ENCODE results near the gene ZNF470. TPM values are rescaled to one million over a fixed set of nuclear protein-coding genes. Genes with fewer than 3 reads are reported as not detected.

ZNF470 gene
- total and polyA plus RNA-seq, 11 donors: 1.7 to 7.1 (median 3.5) TPM

GRCh38 chr19:56612737-56613136 is 45.5 kb downstream of the ZNF470 start:
- Histone ChIP-seq H3K27me3 (no peaks in the 10 kb centered on the region), H3K4me1 (peaks cover 0 to 21% (median 1%) of the 10 kb centered on the region in 12 donors), H3K27ac (peak overlapping the region in 5 of 12 donors; percentile 19 to 80 (median 52)), H3K9me3 (peaks cover 0 to 89% (median 0%) of the 10 kb centered on the region in 12 donors), H3K36me3 (peaks cover 0 to 23% (median 0%) of the 10 kb centered on the region in 9 donors), H3K4me3 (no peak overlapping the region)
- TF ChIP-seq CTCF (IDR thresholded peaks at IDR 0.05) (no peak), POLR2A (IDR thresholded peaks at IDR 0.05) (no peak)
- intact Hi-C loops (cut with DNase I): no loop called here
- ATAC-seq: no peak
- WGBS, 4 donors: 89 to 95% (median 92%) methylated on average over 2 of the region's 2 CpGs
- no peak for DNase-seq

GRCh38 chr19:56613639-56614038 is 46.4 kb downstream of the ZNF470 start:
- peak in 2 of 5 donors; percentile 30 to 49 for DNase-seq
- TF ChIP-seq CTCF (IDR thresholded peaks at IDR 0.05) (no peak), POLR2A (IDR thresholded peaks at IDR 0.05) (no peak)
- peak in 3 of 4 donors; percentile 14 to 98 (median 48) for ATAC-seq
- Histone ChIP-seq H3K27ac (peak overlapping the region in 7 of 12 donors; percentile 19 to 80 (median 41)), H3K4me1 (peaks cover 0 to 18% (median 1%) of the 10 kb centered on the region in 12 donors), H3K4me3 (no peak overlapping the region), H3K9me3 (peaks cover 0 to 87% (median 0%) of the 10 kb centered on the region in 12 donors), H3K27me3 (no peaks in the 10 kb centered on the region), H3K36me3 (peaks cover 0 to 29% (median 4%) of the 10 kb centered on the region in 9 donors)
- intact Hi-C loops (cut with DNase I): no loop called here
- WGBS, 4 donors: 61 to 78% (median 69%) methylated on average over 5 of the region's 5 CpGs

- no peak for ATAC-seq
- intact Hi-C loops (cut with DNase I): no loop called here
- TF ChIP-seq CTCF (IDR thresholded peaks at IDR 0.05): no peak
- no peak for TF ChIP-seq POLR2A (IDR thresholded peaks at IDR 0.05)
- Histone ChIP-seq H3K36me3 (peaks cover 0 to 37% (median 17%) of the 10 kb centered on the region in 9 donors), H3K27me3 (no peaks in the 10 kb centered on the region), H3K4me3 (no peak overlapping the region), H3K4me1 (peaks cover 0 to 7% (median 0%) of the 10 kb centered on the region in 12 donors), H3K9me3 (peaks cover 0 to 84% (median 0%) of the 10 kb centered on the region in 12 donors), H3K27ac (no peak overlapping the region)
- WGBS, 4 donors: 93 to 95% (median 93%) methylated on average over 8 of the region's 8 CpGs
- no peak for DNase-seq
Measured at GRCh38 chr19:56617531-56617930, 50.3 kb downstream of the ZNF470 start.

- DNase-seq (no peak), ATAC-seq (no peak)
- no peaks in the 10 kb centered on the region for H3K4me1 ChIP-seq
- TF ChIP-seq CTCF (IDR thresholded peaks at IDR 0.05) (no peak), POLR2A (IDR thresholded peaks at IDR 0.05) (no peak)
- no peak overlapping the region for H3K4me3 ChIP-seq
- H3K36me3 ChIP-seq: peaks cover 0 to 50% (median 23%) of the 10 kb centered on the region in 9 donors
- intact Hi-C loops (cut with DNase I): no loop called here
- no peaks in the 10 kb centered on the region for H3K27me3 ChIP-seq
- H3K27ac ChIP-seq: no peak overlapping the region
- 74 to 83% (median 80%) methylated on average over 8 of the region's 8 CpGs for WGBS, 4 donors
- peaks cover 0 to 87% (median 0%) of the 10 kb centered on the region in 12 donors for H3K9me3 ChIP-seq
Measured at GRCh38 chr19:56619121-56619520, 51.9 kb downstream of the ZNF470 start.
